Putamen (tissue), 1 donor: ENCODE data around the gene ZMIZ2.
"Not testable (repeated sequence)": the region's sequence is repeated elsewhere in the genome, so short reads cannot be mapped to it uniquely, and the experiment has no call there.

Experiments used
- DNase-seq: peaks from one replicate; pipeline ENCODE4 v3.0.0-alpha.2; 2016; ENCODE audit warnings: low spot score

The ZMIZ2 gene, protein sequence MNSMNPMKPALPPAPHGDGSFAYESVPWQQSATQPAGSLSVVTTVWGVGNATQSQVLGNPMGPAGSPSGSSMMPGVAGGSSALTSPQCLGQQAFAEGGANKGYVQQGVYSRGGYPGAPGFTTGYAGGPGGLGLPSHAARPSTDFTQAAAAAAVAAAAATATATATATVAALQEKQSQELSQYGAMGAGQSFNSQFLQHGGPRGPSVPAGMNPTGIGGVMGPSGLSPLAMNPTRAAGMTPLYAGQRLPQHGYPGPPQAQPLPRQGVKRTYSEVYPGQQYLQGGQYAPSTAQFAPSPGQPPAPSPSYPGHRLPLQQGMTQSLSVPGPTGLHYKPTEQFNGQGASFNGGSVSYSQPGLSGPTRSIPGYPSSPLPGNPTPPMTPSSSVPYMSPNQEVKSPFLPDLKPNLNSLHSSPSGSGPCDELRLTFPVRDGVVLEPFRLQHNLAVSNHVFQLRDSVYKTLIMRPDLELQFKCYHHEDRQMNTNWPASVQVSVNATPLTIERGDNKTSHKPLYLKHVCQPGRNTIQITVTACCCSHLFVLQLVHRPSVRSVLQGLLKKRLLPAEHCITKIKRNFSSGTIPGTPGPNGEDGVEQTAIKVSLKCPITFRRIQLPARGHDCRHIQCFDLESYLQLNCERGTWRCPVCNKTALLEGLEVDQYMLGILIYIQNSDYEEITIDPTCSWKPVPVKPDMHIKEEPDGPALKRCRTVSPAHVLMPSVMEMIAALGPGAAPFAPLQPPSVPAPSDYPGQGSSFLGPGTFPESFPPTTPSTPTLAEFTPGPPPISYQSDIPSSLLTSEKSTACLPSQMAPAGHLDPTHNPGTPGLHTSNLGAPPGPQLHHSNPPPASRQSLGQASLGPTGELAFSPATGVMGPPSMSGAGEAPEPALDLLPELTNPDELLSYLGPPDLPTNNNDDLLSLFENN

DNA sequence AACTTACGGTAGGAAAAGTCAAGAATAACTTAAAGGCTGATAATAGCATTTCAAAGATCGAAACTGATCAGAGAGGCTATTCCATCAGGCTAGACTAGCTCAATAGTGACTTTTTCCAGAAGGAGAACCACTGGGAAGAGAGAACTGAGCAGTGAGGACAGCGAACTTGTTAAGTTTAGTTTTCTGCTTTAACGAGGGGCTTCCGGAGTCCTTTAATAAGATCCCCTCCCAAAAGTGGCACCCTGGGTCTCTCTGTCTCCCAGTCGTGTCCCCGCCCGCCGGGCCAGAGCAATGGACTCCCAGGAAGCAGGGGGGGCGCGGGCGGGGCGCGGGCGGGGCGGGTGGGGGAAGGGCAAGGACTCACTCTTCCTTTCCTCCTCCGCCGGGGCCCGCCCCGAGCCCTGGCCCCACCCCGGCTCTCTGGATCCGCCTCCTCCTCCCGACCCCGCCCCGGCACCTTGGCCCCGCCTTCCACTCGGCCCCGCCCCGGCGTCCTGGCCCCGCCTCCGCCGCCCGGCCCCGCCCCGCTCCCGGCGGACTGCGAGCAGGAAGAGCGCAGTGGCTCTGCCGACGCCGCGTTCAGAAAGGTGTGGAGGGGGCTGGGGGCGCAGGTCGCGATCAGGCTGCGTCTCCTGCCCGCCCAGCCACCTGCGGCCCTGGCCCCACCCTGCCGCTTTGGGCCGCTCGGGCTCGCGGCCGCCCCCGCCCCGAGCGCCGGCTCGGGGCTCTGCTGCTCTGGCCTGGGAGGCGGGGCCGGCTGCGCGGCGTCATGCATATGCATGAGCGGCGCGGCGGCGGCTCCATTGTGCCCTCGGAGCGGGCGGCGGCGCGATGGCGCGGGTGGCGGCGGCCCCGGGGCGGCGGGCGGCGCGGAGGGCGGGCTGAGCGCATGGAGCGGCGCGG lies at the start of gene ZMIZ2:
Gene ZMIZ2 (plus strand): TSS at position 803 of the 903 bp plus-strand sequence. CDS start 7,403 bp downstream, outside the sequence.
- peak; percentile 93 for DNase-seq

DNA sequence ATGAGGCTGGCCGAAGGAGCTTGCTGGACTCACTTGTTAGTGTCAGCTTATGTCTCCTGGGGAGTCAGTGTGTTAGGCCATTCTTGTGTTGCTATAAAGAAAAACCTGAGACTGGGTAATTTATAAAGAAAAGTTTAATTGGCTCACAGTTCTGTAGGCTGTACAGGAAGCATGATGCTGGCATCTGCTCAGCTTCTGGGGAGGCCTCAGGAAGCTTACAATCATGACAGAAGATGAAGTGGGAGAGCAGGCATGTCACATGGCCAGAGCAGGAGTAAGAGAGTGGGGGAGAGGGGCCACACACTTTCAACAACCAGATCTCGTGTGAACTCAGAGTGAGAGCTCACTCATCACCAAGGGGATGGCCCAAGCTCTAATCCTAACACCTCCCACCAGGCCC lies 49.0 kb upstream of the ZMIZ2 start:
- DNase-seq, result not testable (repeated sequence)

DNA sequence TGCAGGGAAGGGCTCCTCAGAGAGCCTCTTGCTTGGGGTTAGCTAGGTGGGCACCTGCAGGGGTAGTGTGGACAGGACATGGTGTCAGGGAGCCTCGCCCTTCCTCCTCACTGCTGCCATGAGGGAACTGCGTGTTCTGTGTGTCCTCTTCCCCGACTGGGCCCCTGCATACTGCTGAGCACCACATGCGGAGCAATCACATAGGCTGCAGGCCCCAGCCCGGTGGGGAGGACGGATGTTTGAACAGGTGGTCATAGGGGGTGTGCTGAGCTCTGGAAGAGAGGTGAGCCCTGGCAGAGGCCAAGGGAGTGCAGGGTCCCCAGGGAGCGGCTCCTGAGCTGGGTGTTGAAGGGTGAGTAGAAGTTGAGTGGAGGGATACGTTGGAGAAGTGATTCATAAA lies 48.3 kb upstream of the ZMIZ2 start:
- DNase-seq, result no peak

DNA sequence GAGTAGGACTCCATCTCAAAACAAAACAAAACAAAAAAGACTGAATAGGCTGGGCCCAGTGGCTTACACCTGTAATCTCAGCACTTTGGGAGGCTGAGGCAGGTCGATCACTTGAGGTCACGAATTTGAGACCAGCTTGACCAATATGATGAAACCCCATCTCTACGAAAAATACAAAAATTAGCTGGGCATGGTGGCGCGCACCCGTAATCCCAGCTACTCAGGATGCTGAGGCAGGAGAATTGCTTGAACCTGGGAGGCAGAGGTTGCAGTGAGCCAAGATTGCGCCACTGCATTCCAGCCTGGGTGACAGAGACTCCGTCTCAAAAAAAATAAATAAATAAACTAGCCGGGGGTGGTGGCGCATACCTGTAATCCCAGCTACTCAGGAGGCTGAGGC lies 45.3 kb upstream of the ZMIZ2 start:
- DNase-seq, result not testable (repeated sequence)

DNA sequence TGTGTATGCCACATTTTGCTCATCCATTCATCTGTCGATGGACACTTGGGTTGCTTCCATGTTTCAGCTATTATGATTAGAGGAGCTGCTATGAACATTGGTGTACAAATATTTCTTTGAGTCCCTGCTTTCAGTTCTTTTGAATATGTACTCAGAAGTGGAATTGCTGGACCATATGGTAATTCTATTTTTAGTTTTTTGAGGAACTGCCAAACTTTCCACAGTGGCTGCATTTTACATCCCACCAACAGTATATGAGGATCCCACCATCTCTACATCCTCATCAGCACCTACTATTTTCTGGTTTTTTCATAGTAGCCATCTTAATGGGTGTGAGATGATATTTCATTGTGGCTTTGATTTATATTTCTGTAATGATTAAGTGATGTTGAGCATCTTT lies 44.7 kb upstream of the ZMIZ2 start:
- no peak for DNase-seq

DNA sequence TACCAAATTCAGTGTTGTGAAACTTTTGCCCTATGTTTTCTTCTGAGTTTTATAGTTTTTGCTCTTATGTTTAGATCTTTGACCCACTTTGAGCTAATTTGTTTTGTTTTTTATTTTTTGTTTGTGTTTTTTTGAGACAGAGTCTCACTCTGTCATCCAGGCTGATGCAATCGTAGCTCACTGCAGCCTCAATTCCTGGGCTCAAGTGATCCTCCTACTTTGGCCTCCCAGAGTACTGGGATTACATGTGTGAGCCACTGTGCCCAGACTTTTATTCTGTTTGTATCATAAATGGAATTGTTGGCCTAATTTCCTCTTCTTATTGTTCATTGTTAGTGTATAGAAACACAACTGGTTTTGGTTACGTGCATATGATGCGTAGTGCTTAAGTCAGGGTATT lies 43.2 kb upstream of the ZMIZ2 start:
- DNase-seq, result no peak

DNA sequence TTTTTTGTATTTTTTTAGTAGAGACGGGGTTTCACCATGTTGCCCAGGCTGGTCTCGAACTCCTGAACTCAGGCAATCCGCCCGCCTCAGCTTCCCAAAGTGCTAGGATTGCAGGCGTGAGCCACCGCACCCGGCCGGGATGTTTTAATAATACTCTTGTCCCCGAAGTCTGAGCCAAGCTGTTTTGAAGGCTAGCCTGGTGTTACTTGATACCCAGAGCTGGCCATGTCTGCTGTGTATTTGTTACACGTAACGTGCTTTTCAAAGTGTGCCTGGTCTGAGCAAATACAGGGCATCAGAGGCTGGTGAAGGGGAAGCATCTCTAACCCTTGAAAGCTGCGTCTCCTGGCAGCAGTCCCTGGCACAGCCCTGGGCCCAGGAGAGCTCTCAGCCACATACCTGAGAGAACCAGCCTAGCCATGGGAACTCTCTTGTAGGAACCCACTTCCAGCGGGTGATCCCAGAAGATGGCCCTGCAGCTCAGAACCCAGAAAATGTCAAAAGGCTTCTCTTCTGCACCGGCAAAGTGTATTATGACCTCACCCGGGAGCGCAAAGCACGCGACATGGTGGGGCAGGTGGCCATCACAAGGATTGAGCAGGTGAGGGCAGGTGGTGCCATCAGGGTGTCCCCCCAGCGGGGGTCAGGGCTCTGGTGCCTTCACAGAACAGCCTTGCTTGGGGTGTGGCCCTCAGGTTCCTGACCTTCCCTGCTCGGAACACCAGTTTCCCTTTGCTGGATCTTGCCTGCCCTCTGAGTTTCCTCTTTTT lies 41.7 kb upstream of the ZMIZ2 start:
- DNase-seq, result no peak

DNA sequence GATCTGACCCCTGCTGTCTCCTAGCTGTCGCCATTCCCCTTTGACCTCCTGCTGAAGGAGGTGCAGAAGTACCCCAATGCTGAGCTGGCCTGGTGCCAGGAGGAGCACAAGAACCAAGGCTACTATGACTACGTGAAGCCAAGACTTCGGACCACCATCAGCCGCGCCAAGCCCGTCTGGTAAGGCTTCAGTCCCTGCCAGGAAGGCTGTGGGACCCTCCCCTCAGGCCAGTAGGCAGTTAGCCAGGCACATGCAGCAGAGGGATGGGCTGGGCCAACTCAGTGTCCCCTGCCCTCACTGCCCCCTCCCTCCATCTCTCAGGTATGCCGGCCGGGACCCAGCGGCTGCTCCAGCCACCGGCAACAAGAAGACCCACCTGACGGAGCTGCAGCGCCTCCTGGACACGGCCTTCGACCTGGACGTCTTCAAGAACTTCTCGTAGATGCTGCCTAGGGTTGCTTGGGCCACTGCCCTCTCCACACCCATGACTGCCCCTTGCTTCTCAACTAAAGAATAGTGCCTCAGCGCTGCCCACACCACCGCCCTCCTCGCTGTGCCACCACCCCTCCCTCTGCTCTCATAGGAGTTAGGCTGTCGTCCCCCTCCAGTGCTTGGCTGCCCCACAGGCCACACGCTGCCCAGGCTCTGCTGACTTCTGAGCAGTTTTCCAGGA lies 41.0 kb upstream of the ZMIZ2 start:
- no peak for DNase-seq

DNA sequence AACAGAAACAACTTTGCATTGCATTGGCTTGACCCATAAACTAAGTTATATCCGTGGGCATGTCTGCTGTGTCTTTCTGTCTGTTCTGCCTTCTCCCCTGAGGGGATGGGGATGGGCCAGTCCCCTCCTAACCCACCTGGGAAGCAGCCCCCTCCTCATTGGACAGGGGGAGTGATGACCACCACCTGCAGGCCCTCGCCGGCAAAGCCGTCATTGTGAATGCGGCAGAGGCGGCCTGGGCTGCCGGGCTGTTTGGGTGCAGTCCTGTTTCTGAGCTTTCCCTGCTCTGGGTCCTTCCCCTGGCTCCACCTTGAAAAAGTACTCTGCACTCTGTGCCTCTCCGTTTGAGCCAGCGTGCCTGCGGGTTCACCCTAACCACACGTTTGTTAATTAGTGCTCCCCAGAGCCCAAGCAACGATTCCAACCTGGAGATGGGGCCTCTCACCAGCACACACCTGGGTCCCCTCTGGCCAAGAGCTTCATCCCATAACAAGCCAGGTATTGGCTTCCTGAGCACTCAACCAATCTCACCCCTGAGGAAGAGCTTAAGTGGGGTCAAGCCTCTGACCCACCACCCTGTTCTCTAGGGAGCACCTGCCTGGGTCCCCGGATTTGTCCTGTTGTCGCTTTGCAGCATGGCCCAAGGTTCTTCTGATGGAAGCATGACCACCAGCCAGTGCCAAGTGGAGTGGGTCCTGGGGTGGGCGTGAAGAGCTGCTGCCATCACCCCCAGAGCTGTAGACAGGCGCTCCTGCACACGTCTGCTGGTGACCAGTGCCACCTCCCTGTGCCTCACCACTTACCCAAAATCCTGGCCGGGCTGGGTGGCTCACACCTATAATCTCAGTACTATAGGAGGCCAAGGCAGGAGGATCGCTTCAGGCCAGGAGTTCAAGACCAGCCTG lies 39.4 kb upstream of the ZMIZ2 start:
- no peak for DNase-seq

DNA sequence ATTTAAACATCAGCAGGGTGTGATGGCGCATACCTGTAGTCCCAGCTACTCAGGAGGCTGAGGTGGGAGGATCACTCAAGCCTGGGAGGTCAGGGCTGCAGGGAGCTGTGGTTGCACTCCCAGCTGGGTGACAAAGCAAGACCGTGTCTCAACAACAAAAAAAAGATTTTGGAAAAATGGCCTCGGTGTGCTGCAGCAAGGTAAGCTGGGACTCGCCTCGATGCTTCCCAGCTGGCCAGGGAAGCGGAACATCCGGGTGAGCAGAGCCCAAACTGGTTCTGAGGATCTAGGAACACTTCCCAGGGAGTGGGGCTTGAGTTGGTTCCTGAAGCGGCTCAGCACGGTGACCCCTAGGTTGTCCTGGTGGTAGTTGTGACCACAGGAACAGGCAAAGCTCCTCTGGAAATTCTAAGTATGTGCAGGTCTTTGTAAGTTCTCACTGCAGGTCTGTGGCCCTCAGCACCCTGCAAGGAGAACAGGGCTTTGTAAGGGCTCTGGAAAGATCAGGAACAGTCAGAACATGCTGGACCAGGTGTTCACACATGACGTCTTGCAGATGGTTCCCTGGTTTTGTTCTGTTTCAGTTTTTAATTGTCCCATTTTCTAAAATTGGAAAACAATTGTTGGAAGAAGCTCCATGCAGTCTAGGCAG lies 38.6 kb upstream of the ZMIZ2 start:
- DNase-seq, result no peak

DNA sequence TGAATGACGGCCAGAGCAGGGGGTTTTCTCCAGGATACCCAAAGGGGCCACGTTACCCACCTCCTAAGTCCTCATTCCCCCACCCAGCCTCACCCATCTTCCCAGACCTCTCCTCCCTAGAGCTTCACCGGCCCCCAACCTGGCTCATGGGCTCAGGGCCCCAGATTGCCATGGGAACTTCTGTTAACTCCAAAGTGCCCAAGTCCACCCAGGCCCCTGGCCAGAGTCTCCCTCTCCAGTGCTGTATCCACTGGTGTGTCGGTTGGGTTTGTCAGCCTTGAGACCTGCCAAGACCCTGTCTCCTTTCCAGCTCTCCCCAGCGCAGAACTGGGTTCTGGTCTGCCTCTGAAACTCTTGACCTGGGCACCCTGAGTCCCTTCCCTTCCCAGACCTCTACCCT lies 37.1 kb upstream of the ZMIZ2 start:
- DNase-seq, result no peak

DNA sequence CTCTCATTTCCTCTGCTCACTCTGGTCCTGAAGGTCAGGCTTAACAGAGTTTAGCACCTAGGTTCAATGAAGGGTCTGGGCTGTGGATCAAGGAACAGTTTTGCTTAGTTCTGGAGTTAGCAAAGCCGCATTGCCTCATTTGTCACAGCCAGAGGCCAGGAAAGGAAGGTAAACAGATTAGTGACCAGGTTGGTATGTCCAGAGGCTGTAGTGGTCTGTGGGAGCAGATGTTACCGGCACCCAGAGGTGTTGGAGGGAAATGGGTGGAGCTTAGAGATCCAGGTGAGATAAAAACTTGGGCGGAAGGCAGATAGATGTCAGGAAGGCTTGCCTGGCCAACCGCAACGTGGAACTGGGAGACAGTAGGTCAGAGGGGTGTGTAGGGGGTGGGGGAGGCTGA lies 36.6 kb upstream of the ZMIZ2 start:
- no peak for DNase-seq

DNA sequence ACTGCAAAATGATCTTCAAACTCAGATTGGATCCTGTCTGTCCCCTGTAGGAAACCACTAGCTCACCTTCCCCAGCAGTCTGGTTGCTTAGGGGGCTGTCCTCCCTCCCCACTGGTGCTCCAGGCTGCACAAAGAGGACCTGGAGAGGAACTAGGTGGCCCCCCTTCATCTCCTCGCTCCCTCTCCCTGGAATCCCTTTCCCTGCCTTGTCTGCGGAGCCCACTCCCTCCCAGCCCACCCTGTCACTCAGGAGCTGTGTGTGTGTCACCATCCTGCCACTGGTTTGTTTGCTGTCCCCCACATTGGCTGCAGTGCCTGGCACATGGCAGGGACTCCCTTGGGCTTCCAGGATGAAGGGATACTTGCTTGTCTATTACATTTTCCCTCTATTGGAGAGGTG lies 35.5 kb upstream of the ZMIZ2 start:
- no peak for DNase-seq

DNA sequence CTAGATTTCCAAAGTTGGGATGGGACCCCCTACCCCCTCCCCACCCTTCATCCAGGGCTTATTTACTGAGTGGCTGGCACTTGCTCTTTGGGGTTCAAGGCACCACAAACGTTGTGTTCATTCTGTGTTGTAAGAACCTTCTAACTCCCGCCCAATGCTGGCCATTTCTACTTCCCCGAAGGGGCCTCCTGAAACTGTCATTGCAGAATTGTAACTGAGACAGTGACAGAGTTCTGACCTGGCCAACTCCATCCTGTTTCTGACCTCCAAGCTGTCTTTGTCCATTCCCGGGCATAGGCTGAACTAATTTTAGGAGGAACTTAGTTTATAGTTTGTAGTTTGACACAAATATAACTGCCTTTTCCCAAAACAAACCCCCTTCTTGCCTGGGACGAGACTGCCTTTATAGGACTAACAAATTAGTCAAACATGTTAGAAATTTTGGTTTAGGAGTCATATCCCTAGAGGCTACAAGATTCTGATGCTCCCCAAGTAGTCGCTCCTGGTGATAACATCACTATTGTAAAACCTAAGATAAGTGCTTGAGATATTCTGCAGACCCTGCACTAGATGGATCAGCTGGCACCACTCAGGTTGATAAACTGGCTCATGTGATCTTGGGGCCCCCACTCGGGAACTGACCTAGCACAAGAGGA lies 34.8 kb upstream of the ZMIZ2 start:
- no peak for DNase-seq

DNA sequence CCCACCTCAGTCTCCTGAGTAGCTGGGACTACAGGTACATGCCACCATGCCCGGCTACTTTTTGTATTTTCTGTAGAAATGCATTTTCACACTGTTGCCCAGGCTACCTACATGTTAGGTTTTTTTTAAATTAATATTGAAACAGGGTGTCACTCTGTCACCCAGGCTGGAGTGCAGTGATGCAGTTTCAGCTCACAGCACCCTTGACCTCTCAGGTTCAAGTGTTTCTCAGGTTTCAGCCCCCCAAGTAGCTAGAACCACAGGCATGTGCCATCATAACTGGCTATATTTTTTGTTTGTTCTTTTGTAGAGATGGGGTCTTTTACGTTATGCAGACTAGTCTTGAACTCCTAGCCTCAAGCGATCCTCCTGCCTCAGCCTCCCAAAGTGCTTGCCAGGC lies 32.4 kb upstream of the ZMIZ2 start:
- DNase-seq, result no peak

DNA sequence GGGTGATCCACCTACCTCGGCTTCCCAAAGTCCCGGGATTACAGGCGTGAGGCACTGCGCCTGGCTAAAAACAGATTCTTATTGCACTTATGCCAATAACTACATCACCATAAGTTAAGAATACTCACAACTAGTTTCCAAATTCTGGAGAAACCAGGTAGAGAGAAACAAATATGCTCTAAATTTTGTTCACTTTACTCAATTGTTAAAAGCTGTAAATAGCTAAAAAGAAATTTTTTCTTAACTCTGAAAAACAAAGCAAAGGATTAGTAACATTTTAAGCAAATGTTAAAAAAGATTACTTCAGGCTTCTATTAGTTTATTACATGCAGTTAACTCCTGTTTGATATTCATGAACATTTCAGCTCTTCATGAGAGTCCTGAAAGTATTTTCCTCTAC lies 28.3 kb upstream of the ZMIZ2 start:
- DNase-seq, result no peak

DNA sequence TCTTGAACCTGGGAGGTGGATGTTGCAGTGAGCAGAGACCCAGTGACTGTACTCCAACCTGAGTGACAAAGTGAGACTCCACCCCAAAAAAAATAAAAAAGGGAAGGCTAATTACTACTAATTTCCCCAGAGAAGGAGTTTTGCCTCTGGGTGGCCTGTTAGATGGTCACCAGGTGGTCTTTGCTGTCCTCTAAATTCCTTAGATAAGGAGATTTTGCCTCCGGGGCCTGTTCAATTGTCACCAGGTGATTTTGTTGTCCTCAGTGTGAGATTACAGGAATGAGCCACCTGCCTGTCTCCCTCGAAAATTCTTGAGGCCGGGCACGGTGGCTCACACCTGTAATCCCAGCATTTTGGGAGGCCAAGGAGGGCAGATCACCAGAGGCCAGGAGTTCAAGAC lies 24.4 kb upstream of the ZMIZ2 start:
- no peak for DNase-seq

DNA sequence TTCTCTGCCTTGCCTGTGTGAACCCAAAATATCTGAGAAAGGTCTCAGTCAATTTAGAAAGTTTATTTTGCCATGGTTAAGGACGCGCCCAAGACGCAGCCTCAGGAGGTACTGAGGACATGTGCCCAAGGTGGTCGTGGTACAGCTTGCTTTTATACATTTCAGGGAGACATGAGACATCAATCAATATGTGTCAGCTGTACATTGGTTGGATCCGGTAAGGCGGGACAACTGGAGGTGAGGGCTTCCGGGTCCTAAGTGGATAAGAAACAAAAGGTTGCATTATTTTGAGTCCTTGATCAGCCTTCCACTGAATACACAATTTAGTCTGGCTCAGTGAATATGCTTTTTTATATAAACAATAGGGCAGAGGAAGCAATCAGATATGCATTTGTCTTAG lies 22.4 kb upstream of the ZMIZ2 start:
- DNase-seq, result not testable (repeated sequence)
